Suprapubic skin (tissue), 3 donors: ENCODE data around the gene SLC5A4.

Experiments used
- EP300 ChIP-seq: sonication (generic); formaldehyde crosslinking; IDR thresholded peaks from one replicate; pipeline ENCODE4 v1.6.1; 2017; ENCODE audit warnings: antibody characterized with exemption
- POLR2A ChIP-seq, 2 donors: fragments of 450-650 bp; IDR thresholded peaks; one replicate each; pipeline ENCODE4 v1.6.1; 2017; ENCODE audit warnings: antibody characterized with exemption in 2 of 2, mild to moderate bottlenecking in 2 of 2, moderate library complexity in 2 of 2
- TF ChIP-seq, protein P1 (sequence below), 2 donors: fragments of 200-600 bp in 1 of 2; fragments of 450-650 bp in 1 of 2; sonication (generic) in 1 of 2; IDR thresholded peaks; one replicate each; pipeline ENCODE4 v1.5.1; 2016 to 2019; ENCODE audit warnings: antibody characterized with exemption in 2 of 2, mild to moderate bottlenecking in 1 of 2, moderate library complexity in 1 of 2

DNA sequence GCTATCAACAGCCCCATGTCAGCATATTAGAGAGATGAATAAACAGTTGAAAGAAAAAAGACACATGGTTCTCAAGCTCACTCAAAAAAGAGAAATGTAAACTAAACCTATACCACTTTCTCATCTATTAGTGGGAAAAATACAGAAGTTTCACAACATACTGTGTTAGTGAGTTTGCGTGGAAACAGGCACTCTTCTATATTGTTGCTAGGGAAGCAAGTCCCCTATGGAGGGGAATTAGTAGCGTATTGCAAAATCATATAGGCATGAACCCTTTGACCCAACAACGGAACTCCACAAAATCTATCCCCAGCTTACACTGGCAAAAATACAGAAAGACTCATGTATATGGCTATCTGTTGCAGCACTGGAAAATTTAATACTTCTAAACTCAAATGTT is 36.1 kb downstream of the SLC5A4 start:
- TF ChIP-seq EP300 (no peak), POLR2A (IDR thresholded peaks at IDR 0.05) (no peak)
- TF ChIP-seq, protein P1, sequence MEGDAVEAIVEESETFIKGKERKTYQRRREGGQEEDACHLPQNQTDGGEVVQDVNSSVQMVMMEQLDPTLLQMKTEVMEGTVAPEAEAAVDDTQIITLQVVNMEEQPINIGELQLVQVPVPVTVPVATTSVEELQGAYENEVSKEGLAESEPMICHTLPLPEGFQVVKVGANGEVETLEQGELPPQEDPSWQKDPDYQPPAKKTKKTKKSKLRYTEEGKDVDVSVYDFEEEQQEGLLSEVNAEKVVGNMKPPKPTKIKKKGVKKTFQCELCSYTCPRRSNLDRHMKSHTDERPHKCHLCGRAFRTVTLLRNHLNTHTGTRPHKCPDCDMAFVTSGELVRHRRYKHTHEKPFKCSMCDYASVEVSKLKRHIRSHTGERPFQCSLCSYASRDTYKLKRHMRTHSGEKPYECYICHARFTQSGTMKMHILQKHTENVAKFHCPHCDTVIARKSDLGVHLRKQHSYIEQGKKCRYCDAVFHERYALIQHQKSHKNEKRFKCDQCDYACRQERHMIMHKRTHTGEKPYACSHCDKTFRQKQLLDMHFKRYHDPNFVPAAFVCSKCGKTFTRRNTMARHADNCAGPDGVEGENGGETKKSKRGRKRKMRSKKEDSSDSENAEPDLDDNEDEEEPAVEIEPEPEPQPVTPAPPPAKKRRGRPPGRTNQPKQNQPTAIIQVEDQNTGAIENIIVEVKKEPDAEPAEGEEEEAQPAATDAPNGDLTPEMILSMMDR (IDR thresholded peaks at IDR 0.05): no peak
